Measurements from ENCODE around the gene FARS2. TPM values are rescaled to one million over a fixed set of nuclear protein-coding genes. Genes with fewer than 3 reads are reported as not detected.

Gene FARS2
- total RNA-seq, 1 experiment from 2014 or later = 25.6 TPM

DNA sequence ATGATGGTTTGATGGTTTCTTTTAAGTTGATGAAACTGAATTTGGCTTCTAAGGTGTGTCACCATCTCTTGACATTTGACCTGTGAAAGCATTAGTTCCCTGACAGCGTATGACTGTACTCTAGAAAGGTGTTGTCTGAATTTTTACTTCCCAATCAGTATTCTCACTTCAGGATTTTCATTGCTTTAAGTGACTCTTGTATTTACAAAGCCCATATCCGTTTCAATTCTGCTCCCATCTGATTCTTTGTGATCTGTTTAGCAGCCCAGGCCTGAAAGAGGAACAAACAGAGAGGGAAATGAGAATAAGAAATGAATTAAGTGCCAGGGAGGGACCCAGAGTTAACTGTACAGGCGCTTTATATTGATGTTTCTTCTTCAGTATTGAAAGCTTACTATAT lies 73.7 kb downstream of the FARS2 start:
- in situ Hi-C loops (cut with HindIII; ENCODE audit: low pct_unique_long_range_greater_than_20kb, low sequenced_read_pairs) = no loop called here
- DNase-seq (ENCODE audit: low read depth, low spot score) = no peak

- DNase-seq (ENCODE audit: low read depth, low spot score) = peak; percentile 30
- in situ Hi-C loops (cut with HindIII; ENCODE audit: low pct_unique_long_range_greater_than_20kb, low sequenced_read_pairs) = no loop called here
Measured at GRCh38 chr6:5337573-5337972, 76.3 kb downstream of the FARS2 start.

DNA sequence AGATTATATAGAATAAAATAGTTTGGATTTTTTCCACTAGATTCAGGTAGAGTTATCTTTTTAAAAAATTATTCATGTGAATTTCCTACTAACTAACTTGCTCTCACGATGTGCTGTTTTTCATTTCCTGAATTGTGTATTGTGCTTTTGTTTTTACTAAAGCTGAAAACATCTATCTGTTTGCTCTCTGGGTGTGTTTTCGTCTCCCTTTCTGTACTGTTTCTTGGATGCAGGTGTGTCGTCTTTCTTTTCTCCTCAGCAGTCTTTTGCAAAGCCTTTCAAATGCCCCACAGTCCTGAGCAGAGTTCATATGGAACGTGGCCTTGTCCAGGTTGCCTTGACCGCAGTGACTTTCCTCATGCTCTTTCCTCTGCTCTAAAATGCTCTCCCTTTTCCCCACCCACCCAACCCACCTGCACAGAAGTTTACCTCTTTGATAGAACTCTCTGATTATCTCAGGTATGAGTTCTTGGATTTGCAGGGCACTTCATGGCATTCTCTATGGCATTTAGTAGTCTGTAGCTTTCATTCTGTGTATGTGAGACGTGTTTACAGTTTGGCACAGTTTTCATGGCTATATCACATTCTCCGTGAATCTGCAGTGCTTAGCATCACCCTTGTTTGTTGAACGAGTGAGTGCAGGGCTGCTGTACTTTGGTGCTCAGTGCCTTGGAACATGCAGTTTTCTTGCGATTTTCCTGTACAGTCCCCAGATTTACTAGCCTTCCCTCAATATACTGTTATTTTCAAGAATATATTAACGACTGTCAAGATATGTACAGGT lies 77.1 kb downstream of the FARS2 start:
- DNase-seq (ENCODE audit: low read depth, low spot score) = no peak
- in situ Hi-C loops (cut with HindIII; ENCODE audit: low pct_unique_long_range_greater_than_20kb, low sequenced_read_pairs) = no loop called here

DNA sequence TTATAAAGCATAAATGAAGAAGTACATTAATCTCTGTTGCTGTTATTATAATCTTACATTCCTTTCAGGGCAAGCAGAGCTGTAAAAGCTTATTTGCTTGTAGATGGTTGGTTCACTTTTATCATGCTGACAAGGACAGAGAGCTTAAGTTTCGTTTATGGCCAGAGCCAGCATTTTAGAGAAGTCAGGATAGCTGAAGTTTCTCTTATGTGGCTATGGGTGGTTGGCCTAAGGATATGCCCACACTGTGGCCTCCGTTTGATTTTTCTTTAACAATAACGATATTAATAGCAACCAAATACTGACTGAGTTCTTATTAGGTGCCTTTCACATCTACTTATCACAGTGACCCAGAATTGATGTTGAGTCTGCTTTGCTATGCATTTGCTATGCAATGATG lies 78.5 kb downstream of the FARS2 start:
- no peak for DNase-seq (ENCODE audit: low read depth, low spot score)
- in situ Hi-C loops (cut with HindIII; ENCODE audit: low pct_unique_long_range_greater_than_20kb, low sequenced_read_pairs) = no loop called here

DNA sequence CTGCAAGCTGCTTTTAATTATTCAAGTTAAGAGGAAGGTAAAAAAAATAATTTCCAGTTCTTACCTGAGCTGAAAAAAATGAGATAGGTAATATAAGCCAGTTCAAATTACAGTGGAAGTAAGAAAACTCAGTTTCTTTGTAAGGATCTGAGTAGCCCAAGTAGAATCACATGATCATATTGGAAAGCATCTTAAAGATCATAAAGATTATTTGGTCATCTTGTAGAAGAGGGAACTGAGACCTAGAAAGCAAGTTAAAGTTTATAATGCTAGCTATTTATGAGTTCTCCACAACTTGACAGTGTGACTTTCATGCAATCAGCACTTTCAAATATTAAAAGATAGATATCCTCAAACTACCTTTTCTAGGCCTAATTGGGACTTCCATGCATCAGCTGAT lies 80.5 kb downstream of the FARS2 start:
- no peak for DNase-seq (ENCODE audit: low read depth, low spot score)
- in situ Hi-C loops (cut with HindIII; ENCODE audit: low pct_unique_long_range_greater_than_20kb, low sequenced_read_pairs) = no loop called here

GRCh38 chr6:5343998-5344397 lies 82.7 kb downstream of the FARS2 start:
- DNase-seq (ENCODE audit: low read depth, low spot score) = no peak
- in situ Hi-C loops (cut with HindIII; ENCODE audit: low pct_unique_long_range_greater_than_20kb, low sequenced_read_pairs) = no loop called here

DNA sequence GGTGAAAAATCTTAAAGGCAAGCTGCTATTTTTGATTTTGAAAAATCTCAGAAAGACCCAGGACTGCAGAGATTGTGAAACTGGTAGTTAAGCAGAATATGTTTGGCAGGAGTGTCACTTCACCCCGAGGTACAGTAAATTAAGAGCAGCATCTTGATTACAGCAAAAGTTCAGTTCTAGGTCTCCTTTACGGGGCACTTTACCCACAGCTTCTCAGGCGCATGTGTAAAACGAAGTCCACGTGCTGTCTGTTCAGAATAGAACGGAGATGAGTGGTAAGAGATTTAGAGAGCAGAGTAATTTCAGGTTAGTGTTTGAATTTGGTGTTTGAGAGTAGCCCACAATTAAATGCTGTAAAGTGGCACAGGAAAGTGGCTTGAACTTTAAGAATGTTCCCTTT lies 84.0 kb downstream of the FARS2 start:
- in situ Hi-C loops (cut with HindIII; ENCODE audit: low pct_unique_long_range_greater_than_20kb, low sequenced_read_pairs) = no loop called here
- DNase-seq (ENCODE audit: low read depth, low spot score) = no peak

DNA sequence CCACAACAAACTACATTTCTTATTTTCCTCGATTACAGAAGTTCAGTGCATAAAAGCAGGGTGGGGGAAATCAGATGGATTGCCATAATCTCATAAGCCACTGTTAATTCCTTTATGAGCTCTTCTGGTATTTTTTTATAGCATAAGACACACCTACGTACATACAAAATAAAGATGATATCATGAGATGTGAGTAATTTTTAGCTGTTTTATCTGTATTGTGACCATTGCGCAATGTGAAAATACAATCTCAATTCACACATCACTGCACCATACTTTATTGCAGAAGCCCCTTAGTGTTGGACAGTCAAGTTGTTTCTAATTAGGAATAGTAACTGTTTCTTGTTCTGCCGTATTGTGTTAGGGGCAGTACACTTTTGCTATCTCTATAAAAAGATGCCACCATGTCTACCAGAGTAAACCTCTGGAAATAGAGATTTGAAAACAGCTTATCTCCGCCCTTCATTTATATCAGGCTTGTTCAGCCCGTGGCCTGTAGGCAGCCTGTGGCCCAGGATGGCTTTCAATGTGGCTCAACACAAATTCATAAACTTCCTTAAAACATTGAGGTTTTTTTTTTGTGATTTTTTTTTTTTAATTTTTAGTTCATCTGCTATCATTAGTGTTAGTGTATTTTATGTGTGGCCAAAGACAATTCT lies 90.4 kb downstream of the FARS2 start:
- DNase-seq (ENCODE audit: low read depth, low spot score) = no peak
- in situ Hi-C loops (cut with HindIII; ENCODE audit: low pct_unique_long_range_greater_than_20kb, low sequenced_read_pairs) = no loop called here

- no peak for DNase-seq (ENCODE audit: low read depth, low spot score)
- in situ Hi-C loops (cut with HindIII; ENCODE audit: low pct_unique_long_range_greater_than_20kb, low sequenced_read_pairs) = no loop called here
Measured at GRCh38 chr6:5353971-5354370, 92.7 kb downstream of the FARS2 start.

DNA sequence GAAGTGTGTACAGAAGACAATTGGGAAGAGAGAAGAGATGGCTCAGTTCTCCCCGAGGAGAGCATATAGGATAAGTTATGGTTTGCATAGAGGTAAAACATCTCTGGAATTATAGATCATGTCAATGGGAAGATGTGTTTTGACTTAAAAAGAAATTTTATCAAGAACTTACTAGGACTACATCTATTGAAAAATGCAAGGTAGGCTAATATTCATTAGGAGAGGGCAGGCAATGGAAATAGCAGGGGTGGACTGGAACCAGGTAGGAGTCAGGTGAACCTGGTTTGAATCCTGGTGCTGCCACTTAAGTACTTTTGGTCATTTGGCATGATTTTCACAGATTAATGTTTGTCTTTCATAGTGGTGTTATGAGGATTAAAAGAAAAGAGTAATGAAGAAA lies 96.2 kb downstream of the FARS2 start:
- no peak for DNase-seq (ENCODE audit: low read depth, low spot score)
- in situ Hi-C loops (cut with HindIII; ENCODE audit: low pct_unique_long_range_greater_than_20kb, low sequenced_read_pairs) = no loop called here

GRCh38 chr6:5359417-5359816 lies 98.1 kb downstream of the FARS2 start:
- in situ Hi-C loops (cut with HindIII; ENCODE audit: low pct_unique_long_range_greater_than_20kb, low sequenced_read_pairs) = no loop called here
- DNase-seq (ENCODE audit: low read depth, low spot score) = no peak

DNA sequence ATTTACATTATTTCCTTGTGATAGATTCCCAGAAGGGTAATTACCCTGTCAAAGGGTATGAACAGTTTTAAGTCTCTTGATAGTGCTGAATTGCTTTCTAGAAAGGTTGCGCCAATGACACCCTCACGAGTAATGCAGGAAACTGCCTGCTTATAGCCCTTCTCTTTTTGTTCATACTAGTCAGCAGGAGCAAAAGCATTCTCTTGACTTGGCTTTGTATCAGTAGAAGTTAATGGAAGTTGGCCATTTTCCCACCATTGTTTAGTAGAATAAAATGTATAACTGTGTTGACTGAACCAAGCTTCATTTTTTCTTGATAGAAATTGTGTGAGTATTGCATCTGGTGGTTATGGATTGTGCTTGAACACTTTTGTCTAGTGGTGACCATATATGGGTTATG lies 100.1 kb downstream of the FARS2 start:
- DNase-seq (ENCODE audit: low read depth, low spot score) = no peak
- in situ Hi-C loops (cut with HindIII; ENCODE audit: low pct_unique_long_range_greater_than_20kb, low sequenced_read_pairs) = no loop called here

DNA sequence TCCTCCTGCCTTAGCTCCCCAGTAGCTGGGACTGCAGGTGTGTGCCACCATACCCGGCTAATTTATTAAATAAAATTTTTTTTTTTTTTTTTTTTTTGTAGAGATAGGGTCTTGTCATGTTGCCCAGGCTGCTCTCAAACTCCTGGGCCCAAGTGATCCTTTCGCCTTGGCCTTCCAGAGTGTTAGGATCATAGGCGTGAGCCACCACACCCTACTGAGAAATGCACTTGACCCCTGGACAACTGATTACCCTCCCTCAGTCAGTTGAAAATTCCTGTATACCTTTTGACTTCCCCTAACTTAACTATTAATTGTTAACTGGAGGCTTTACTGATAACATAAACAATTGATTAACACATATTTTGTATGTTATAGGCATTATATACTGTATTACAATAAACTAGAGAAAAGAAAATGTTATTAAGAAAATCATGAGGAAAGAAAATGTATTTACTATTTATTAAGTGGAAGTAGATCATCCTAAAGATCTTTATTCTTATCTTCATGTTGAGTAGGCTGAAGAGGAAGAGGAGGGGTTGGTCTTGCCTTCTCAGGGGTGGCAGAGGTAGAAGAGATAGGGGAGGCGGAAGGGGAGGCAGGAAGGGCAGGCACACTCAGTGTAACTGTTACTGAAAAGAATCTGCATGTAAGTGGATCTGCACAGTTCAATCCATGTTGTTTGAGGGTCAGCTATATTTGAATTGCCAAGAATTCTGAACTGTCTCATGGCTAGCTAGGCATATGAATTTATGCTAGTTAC lies 104.3 kb downstream of the FARS2 start:
- DNase-seq (ENCODE audit: low read depth, low spot score) = no peak
- in situ Hi-C loops (cut with HindIII; ENCODE audit: low pct_unique_long_range_greater_than_20kb, low sequenced_read_pairs) = no loop called here

DNA sequence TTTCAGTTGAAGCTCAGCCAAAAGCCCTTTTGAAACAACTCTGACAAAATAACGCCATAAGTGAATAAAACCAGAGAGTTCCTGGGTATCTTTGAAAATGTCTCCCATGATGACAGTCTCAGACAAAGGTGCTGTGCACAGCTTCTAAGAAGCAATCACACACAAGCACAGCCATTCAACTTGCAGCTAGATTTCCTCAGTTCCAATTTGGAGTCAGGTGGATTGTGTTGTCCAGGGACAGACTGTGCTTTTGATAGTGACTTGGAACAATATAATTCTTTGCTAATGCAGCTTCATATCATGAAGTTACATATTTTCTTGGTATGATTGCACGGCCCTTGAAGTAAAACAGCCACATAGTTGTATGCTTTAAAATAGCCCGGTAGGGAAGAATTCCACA lies 105.6 kb downstream of the FARS2 start:
- no peak for DNase-seq (ENCODE audit: low read depth, low spot score)
- in situ Hi-C loops (cut with HindIII; ENCODE audit: low pct_unique_long_range_greater_than_20kb, low sequenced_read_pairs) = no loop called here

DNA sequence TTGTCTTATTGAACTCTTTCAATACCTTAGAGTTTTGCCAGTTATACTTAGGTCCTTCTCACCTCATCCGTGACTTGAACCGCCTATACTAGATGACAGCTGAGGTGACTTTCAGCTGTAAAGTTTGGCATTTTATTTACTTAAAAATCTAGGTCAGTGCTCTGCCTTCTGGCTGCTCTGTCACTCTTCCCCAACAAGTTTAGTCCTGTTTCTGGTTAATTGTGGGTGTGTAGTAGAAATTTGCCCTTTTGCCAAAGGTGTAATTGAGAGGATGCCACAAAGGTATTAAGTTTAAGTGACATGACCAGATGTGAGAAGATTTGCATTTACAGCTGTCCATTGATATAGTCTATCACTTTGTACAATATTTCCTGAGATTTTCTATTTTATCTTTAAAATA lies 106.2 kb downstream of the FARS2 start:
- in situ Hi-C loops (cut with HindIII; ENCODE audit: low pct_unique_long_range_greater_than_20kb, low sequenced_read_pairs) = no loop called here
- DNase-seq (ENCODE audit: low read depth, low spot score) = no peak

- no peak for DNase-seq (ENCODE audit: low read depth, low spot score)
- in situ Hi-C loops (cut with HindIII; ENCODE audit: low pct_unique_long_range_greater_than_20kb, low sequenced_read_pairs) = no loop called here
Measured at GRCh38 chr6:5373430-5373829, 112.1 kb downstream of the FARS2 start.

- in situ Hi-C loops (cut with HindIII; ENCODE audit: low pct_unique_long_range_greater_than_20kb, low sequenced_read_pairs) = no loop called here
- no peak for DNase-seq (ENCODE audit: low read depth, low spot score)
Measured at GRCh38 chr6:5378331-5378730, 117.0 kb downstream of the FARS2 start.

GRCh38 chr6:5379647-5380242 lies 118.4 kb downstream of the FARS2 start:
- peak; percentile 82 for DNase-seq (ENCODE audit: low read depth, low spot score)
- in situ Hi-C loops (cut with HindIII; ENCODE audit: low pct_unique_long_range_greater_than_20kb, low sequenced_read_pairs) = no loop called here
